ENCODE measurements around the gene SMIM5. TPM values are rescaled to one million over a fixed set of nuclear protein-coding genes. Genes with fewer than 3 reads are reported as not detected.

Gene SMIM5
- total RNA-seq, 1 donor from 2014 or later = 0.84 TPM

DNA sequence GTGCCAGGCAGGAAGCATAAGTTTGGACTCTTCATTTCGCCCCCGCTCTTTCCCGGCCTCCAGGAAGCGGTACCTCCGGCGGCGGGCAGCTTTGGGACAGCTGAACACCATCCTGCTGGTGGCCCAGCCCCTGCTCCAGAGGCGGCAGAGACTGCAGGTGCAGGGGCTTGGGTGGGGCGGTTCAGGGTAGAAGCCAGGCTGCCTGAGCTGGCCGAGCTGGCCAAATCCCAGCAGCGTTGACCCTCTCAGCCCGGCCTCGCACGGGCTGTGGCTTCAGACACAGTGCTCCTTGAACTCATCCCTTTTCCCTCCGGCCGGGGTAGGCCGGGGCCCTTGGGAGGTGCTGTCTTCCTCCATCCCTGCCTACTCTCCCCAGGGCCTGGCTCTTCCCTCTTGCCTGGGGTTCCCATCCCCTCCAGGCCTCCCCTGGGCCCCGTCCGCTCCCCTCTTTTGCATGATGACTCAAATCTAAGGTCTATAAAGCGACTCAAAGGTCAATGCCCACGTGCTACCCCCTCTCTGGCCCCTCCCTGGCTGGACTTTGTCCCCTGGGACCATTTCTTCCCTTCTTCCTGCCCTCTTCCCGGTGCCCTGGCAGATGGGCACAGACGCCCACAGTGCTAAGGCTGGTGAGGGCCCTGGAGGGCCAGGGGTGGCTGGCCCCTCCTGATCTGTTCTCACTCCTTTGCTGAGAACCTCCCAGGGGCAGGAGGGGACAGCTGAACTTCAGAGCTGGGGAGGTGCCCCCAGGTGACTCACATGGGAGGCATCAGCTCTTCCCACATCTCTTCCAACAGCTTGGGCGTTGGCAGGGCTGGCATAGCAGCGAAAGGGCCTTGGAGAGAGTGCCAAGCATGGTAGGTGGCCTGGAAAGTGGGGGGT is 22.9 kb upstream of the SMIM5 start:
- ATAC-seq (no peak), DNase-seq (no peak)
- intact Hi-C loops (cut with DNase I) = no loop called here
- no peaks in the 10 kb centered on the region for H3K9me3 ChIP-seq
- H3K4me1 ChIP-seq = no peaks in the 10 kb centered on the region
- H3K27ac ChIP-seq = no peak overlapping the region
- H3K36me3 ChIP-seq = peaks cover 33% of the 10 kb centered on the region
- H3K4me3 ChIP-seq = no peak overlapping the region
- TF ChIP-seq, protein P1, sequence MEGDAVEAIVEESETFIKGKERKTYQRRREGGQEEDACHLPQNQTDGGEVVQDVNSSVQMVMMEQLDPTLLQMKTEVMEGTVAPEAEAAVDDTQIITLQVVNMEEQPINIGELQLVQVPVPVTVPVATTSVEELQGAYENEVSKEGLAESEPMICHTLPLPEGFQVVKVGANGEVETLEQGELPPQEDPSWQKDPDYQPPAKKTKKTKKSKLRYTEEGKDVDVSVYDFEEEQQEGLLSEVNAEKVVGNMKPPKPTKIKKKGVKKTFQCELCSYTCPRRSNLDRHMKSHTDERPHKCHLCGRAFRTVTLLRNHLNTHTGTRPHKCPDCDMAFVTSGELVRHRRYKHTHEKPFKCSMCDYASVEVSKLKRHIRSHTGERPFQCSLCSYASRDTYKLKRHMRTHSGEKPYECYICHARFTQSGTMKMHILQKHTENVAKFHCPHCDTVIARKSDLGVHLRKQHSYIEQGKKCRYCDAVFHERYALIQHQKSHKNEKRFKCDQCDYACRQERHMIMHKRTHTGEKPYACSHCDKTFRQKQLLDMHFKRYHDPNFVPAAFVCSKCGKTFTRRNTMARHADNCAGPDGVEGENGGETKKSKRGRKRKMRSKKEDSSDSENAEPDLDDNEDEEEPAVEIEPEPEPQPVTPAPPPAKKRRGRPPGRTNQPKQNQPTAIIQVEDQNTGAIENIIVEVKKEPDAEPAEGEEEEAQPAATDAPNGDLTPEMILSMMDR (IDR thresholded peaks at IDR 0.05) = no peak
- H3K27me3 ChIP-seq = no peaks in the 10 kb centered on the region

DNA sequence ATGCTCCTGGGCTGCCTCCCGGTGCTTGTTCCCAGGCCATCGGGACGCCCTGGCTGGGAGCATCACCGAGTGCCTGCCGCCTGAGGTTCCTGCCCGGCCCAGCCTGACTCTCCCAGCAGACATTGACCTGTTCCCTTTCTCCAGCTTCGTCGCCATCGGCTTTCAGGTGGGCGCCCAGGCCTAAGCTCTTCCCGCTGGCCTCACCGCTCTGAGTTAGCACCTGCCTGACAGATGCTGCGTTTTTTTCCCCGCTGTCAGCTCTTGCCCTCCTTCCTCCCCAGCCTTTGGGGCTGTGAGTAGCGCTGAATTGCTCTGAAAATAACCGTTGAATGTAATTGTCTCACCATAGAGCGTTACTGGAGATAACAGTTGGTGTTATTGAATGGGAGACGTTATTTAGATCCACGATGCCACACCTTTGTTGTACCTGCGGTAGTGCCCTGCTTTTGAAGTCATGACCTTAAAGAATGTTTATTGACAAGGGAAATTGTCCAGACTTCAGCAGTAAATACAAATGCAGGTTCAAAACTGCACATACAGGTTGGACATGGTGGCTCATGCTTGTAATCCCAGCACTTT is 21.3 kb upstream of the SMIM5 start:
- H3K27ac ChIP-seq = no peak overlapping the region
- no peak for DNase-seq
- H3K4me1 ChIP-seq = no peaks in the 10 kb centered on the region
- peaks cover 41% of the 10 kb centered on the region for H3K36me3 ChIP-seq
- intact Hi-C loops (cut with DNase I) = no loop called here
- H3K27me3 ChIP-seq = no peaks in the 10 kb centered on the region
- H3K9me3 ChIP-seq = no peaks in the 10 kb centered on the region
- TF ChIP-seq, protein P1 (IDR thresholded peaks at IDR 0.05) = no peak
- H3K4me3 ChIP-seq = no peak overlapping the region
- ATAC-seq = no peak

DNA sequence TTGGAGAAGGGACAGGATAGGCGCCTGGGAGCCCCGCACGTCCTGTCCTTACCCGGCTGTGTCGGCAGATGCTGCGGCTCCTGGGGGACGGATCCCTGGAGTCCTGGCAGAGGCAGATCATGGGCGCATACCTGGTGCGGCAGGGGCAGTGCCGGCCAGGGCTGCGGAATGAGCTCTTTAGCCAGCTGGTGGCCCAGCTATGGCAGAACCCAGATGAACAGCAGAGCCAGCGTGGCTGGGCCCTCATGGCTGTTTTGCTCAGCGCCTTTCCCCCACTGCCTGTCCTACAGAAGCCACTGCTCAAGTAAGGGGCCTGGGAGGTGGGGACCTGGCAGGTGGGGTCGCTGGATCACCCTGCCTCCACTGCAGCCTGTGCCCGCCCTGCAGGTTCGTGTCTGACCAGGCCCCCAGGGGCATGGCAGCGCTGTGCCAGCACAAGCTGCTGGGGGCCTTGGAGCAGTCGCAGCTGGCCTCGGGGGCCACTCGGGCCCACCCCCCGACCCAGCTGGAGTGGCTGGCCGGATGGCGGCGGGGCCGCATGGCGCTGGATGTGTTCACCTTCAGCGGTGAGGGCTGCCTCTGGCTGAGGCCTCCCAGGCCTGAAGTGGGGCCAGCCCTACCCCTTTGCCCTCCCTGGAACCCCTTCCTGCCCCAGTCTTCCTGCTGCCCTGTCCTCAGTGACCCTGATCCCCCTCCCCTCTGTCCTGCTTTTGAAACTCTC is 20.2 kb upstream of the SMIM5 start:
- H3K36me3 ChIP-seq = peaks cover 48% of the 10 kb centered on the region
- TF ChIP-seq, protein P1 (IDR thresholded peaks at IDR 0.05) = no peak
- ATAC-seq (no peak), DNase-seq (no peak)
- H3K4me1 ChIP-seq = no peaks in the 10 kb centered on the region
- no peaks in the 10 kb centered on the region for H3K9me3 ChIP-seq
- H3K27ac ChIP-seq = no peak overlapping the region
- H3K4me3 ChIP-seq = no peak overlapping the region
- no peaks in the 10 kb centered on the region for H3K27me3 ChIP-seq
- intact Hi-C loops (cut with DNase I) = no loop called here

DNA sequence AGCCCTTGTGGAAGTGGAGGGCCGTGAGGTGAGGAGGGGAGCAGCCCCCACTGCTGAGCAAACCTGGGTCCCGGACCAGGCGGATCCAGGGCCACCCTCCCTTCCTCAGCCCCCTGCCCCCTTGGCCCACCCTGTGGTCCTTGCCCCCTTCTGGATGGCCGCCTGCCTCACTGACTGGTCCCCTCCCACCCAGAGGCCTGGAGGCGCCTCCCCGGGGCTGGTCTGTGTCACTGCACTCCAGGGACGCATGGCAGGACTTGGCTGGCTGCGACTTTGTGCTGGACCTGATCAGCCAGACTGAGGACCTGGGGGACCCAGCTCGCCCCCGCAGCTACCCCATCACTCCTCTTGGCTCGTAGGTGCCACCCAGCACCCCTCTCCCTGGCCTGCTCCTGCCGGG is 19.2 kb upstream of the SMIM5 start:
- H3K9me3 ChIP-seq = no peaks in the 10 kb centered on the region
- ATAC-seq = no peak
- peaks cover 57% of the 10 kb centered on the region for H3K36me3 ChIP-seq
- no peaks in the 10 kb centered on the region for H3K27me3 ChIP-seq
- no peak for DNase-seq
- intact Hi-C loops (cut with DNase I) = no loop called here
- TF ChIP-seq, protein P1 (IDR thresholded peaks at IDR 0.05) = no peak
- H3K4me3 ChIP-seq = no peak overlapping the region
- H3K27ac ChIP-seq = no peak overlapping the region
- H3K4me1 ChIP-seq = no peaks in the 10 kb centered on the region

DNA sequence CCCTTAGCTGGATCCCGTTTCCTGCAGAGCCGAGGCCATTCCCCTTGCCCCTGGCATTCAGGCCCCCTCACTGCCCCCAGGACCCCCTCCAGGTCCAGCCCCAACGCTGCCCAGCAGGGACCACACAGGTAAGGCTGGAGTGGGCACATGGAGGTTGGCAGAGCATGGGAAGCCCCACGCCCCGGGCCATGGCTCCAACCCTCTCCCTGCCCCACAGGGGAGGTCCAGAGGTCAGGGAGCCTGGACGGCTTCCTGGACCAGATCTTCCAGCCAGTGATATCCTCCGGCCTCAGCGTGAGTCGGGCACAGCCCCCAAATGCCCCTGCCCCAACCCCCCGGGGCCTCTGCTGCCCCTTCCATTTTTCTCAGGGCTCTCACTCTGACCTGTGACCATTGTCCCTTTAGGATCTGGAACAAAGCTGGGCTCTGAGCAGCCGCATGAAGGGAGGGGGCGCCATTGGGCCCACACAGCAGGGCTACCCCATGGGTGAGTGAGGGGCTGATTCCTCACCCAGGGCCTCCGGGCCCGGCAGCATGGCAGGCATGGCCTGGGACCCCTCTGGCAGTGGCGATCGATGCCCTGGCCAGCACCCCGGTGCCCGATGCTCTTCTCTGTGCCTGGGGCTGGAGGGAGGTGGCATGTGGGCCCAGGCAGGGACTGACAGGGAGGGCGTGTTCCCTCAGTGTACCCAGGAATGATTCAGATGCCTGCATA is 18.5 kb upstream of the SMIM5 start:
- intact Hi-C loops (cut with DNase I) = no loop called here
- peaks cover 64% of the 10 kb centered on the region for H3K36me3 ChIP-seq
- no peaks in the 10 kb centered on the region for H3K4me1 ChIP-seq
- no peaks in the 10 kb centered on the region for H3K27me3 ChIP-seq
- DNase-seq (no peak), ATAC-seq (no peak)
- no peak overlapping the region for H3K27ac ChIP-seq
- no peaks in the 10 kb centered on the region for H3K9me3 ChIP-seq
- TF ChIP-seq, protein P1 (IDR thresholded peaks at IDR 0.05) = no peak
- no peak overlapping the region for H3K4me3 ChIP-seq
